ENCODE data around the gene LRRFIP1. TPM values are rescaled to one million over a fixed set of nuclear protein-coding genes. Genes with fewer than 3 reads are reported as not detected.
A peak's percentile ranks its signal among the peaks of the same experiment; 100 is the strongest.

The LRRFIP1 gene
- total and polyA plus RNA-seq, 2 of the 13 experiments (the other 11 are each of a cell fraction or from before 2014, with no cell fraction given), result 15.9 to 40.5 TPM

GRCh38 chr2:237733677-237734300 lies 106.4 kb downstream of the LRRFIP1 start (continued):
- TF ChIP-seq LCORL (IDR thresholded peaks at IDR 0.05) (no peak), LCORL (CRISPR knock-in tag; IDR thresholded peaks at IDR 0.05) (peak; percentile 93), PCBP1 (IDR thresholded peaks at IDR 0.05; ENCODE audit: borderline replicate concordance, low read depth, low read length) (no peak), SNAPC4 (CRISPR knock-in tag; IDR thresholded peaks at IDR 0.05) (no peak), CEBPB (IDR thresholded peaks at IDR 0.05; ENCODE audit: borderline replicate concordance, low read depth, low read length) (no peak), SPEN (CRISPR knock-in tag; IDR thresholded peaks at IDR 0.05; ENCODE audit: low read depth) (peak; percentile 62; the same call in 1 of the 2 replicates), ZNF367 (CRISPR knock-in tag; IDR thresholded peaks at IDR 0.05; ENCODE audit: borderline replicate concordance) (no peak), AHR (CRISPR knock-in tag; IDR thresholded peaks at IDR 0.05) (peak; percentile 51; the same call in 1 of the 2 replicates), EED (CRISPR knock-in tag; IDR thresholded peaks at IDR 0.05) (no peak), GATA4 (IDR thresholded peaks at IDR 0.05; ENCODE audit: borderline replicate concordance, low read depth) (no peak; the same call in 1 of the 2 replicates), MATR3 (CRISPR knock-in tag; IDR thresholded peaks at IDR 0.05) (no peak), ZNF598 (CRISPR knock-in tag; IDR thresholded peaks at IDR 0.05; ENCODE audit: borderline replicate concordance) (0 out of 2 replicates have a peak, but pooled peaks have one; percentile 54), THRA (CRISPR knock-in tag; IDR thresholded peaks at IDR 0.05; ENCODE audit: borderline replicate concordance) (no peak), MAF1 (CRISPR knock-in tag; IDR thresholded peaks at IDR 0.05; ENCODE audit: borderline replicate concordance) (no peak), CEBPG (CRISPR knock-in tag; IDR thresholded peaks at IDR 0.05) (peak; percentile 63; the same call in 1 of the 2 replicates), NCOA5 (CRISPR knock-in tag; IDR thresholded peaks at IDR 0.05) (no peak), ZMAT5 (CRISPR knock-in tag; IDR thresholded peaks at IDR 0.05; ENCODE audit: borderline replicate concordance, low read depth) (no peak), PRDM4 (CRISPR knock-in tag; IDR thresholded peaks at IDR 0.05; ENCODE audit: borderline replicate concordance) (no peak), SP4 (CRISPR knock-in tag; IDR thresholded peaks at IDR 0.05) (no peak), TSC22D2 (CRISPR knock-in tag; IDR thresholded peaks at IDR 0.05; ENCODE audit: borderline replicate concordance) (no peak), JUND (CRISPR knock-in tag; IDR thresholded peaks at IDR 0.05) (no peak), KDM1A (CRISPR knock-in tag; IDR thresholded peaks at IDR 0.05) (peak; percentile 56; the same call in 1 of the 2 replicates)

All from HepG2 (cell line).